Prostate gland (tissue), 2 donors: ENCODE measurements around the gene ADARB1.

Experiments
- CTCF ChIP-seq, 4 experiments: fragments of 200-600 bp in 2 of 4; fragments of 450-650 bp in 2 of 4; sonication (generic) in 2 of 4; IDR thresholded peaks; 1 replicate in 3 of 4; 2 replicates in 1 of 4; pipeline ENCODE4 v1.5.1; 2016 to 2019; ENCODE audit warnings: antibody characterized with exemption in 4 of 4, mild to moderate bottlenecking in 2 of 4, moderate library complexity in 2 of 4
- POLR2AphosphoS5 ChIP-seq: sonication (generic); formaldehyde crosslinking; IDR thresholded peaks from one replicate; pipeline ENCODE4 v1.6.1; 2017; ENCODE audit warnings: antibody characterized with exemption

GRCh38 chr21:45172420-45172819 lies 98.0 kb downstream of the ADARB1 start:
- no peak for TF ChIP-seq POLR2AphosphoS5
- TF ChIP-seq CTCF (IDR thresholded peaks at IDR 0.05): no peak
